NCI-H1694 (cell line): ENCODE results near the gene PRKG1.

Experiments used
- DNase-seq: peaks from one replicate; lab custom pipeline; 2025; lab: John Stamatoyannopoulos, UW

The PRKG1 gene

DNA sequence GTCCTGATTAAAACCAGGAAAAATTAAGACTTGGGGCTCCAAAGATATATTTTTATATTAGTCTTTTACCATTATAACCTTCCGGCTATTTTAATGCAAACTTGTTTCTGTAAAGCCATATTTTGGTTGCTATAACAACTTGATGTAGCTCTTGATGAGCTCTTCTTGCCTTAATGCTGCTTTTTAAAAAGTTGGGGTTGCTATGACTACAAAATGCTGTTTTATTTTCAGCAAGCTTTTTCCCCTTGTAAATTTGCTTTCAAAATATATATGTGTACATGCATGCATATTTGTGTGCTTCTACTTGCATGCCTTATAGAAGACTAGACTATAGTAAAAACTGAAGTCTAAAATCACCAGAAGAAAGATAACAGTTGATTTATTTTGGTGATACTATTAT is 525.4 kb downstream of the PRKG1 start:
- DNase-seq, result no peak

DNA sequence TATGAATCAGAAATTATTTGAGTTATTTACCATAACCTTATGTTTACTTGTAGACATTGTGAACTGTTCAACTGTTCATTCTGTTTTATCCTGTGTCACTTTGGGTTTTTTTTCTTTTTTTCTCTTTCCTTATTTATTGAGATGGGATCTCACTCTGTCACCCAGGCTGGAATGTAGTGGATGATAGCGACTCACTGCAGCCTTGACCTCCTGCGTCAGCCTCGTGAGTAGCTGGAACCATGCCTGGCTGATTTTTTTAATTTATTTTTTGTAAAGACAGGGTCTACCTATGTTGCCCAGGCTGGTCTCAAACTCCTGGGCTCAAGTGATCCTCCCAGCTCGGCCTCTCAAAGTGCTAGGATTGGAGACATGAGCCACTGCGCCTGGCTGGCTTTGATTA is 528.0 kb downstream of the PRKG1 start:
- DNase-seq, result no peak

DNA sequence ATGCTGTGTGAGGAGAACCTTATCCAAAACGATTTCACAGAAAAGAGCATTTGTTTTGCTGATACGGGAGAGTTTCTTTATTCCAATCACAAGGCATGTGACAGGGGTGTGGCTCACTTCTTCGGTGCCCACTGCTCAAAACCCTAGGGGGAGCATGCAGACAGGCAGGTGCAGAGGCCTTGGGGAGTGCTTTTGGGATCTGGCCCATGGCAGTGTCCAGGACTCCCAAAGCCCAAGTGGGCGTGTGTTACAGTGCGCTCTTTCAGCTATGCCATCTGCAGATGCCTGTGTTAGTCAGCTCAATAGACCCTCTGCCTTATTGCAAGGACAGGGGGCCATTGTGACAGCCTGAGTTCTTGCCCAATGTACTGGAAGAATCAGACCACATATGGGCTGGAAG is 530.3 kb downstream of the PRKG1 start:
- no peak for DNase-seq

- no peak for DNase-seq
These were observed 532.7 kb downstream of the PRKG1 start for GRCh38 chr10:51606825-51607462.

- DNase-seq, result no peak
These were observed 533.2 kb downstream of the PRKG1 start for GRCh38 chr10:51607463-51607835.

DNA sequence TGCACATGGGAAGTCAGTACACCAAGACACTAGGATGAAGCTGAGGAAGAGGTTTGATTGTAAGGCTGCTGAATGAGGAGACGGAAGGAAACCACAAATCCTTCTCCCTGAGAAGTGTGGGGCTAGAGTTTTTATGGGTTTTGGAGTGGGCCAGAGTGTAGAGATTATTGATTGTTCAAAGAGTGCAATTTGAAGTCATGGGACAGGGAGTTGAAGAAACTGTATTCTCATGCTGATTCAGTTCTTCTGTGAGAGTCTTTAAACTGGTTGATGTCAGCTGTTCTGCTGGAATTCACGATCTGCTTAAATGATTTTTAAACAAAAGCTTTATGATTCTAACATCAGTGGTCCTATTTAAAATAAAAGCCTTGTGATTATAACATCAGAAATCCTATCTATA is 533.9 kb downstream of the PRKG1 start:
- no peak for DNase-seq

- no peak for DNase-seq
These were observed 541.5 kb downstream of the PRKG1 start for GRCh38 chr10:51615764-51616298.

DNA sequence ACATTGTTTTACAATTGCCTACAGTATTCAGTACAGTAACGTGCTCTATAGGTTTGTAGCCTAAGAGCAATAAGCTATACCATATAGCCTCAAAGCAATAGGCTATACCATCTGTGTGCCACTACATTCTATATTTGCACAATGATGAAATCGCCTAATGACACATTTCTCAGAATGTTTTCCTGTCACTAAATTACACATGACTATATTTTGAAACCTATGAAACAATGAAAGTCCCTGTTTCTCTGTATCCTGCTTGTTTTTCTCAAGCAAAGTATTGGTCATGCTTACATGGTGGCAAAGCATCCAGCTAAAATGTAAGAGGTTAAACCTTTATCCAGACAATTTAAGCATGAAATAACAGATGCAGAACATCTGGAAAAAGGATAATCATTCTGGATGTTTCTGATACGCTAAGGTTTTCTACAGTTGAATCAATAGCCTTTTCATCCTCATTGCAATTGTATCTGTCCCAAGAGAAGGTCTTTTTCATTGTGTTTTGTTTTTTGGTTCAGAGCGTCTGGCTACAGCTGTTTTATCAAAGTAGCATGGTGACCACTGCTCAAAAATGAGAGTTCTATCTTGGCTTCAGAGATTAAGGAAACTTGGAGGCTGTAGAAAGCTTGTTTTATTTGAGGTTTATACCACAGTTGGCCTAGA is 543.4 kb downstream of the PRKG1 start:
- DNase-seq, result no peak

GRCh38 chr10:51619365-51619764 is 545.1 kb downstream of the PRKG1 start:
- no peak for DNase-seq

- no peak for DNase-seq
These were observed 545.8 kb downstream of the PRKG1 start for GRCh38 chr10:51620131-51620530.

DNA sequence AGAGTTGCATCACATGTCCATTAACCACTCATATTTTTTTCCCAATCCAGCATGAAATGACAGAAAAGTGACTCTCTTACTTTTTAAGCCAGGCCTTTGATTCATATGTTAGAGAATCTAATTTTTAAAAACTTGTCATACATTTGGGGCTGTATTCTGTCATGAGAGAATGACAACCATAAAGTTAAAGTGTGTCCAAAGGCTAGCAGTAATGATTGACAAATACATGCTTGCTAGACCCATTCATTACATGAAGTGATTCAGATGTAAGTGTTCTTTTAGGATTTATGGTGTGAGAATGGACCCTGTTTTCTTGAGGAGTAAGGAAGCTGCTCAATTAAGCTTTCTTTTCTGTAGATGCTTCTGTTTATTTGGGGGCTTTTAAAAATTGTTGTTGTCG is 549.7 kb downstream of the PRKG1 start:
- DNase-seq, result no peak

DNA sequence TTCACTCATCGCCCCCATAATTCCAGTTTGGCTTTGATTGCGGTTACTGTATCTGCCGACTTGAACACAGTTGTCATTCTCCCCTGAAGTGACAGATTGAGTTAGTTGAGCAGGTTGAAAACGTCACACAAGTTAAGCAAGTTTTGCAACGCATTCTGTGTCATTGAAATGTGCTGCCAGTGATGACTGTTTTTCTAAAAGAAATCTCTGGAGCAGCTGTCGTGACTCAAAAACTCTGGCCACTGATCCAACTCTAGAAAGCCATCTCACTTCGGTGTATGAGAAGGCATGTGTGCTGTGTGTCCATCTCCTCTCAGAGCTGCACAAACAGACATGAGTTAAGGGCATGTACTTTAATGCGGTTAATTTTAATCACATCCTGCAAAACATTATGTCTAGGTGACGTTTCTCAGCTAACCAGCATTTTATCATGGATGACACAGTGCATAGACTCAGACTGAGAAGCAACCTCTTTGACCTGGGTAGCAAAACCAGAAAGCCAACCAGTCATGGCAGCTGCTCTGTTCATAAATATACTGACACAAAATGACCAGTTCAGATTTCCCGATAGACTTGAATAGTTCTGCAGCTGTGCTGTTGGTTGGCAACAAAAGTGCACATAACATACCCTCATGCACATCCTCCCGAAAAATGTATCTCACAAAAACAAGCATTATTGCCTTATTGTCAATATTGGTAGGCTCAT is 555.8 kb downstream of the PRKG1 start:
- no peak for DNase-seq

DNA sequence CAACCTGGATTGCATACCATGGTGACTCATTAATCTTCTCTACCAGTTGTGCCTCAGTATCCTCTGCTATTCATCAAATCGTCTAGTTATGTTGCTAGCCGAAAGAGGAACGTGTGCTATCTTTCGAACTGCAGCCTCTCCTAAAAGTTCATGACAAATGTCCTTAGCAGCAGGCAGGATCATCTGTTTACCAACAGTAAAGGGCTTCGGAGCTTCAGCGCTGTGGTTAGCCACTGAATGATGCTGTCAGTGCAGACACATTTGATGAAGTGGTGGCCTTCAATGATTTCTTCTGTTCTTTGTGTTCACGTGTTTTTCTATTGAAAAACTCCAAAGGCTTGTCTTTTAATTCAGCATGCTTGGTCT is 556.3 kb downstream of the PRKG1 start:
- DNase-seq, result no peak

- DNase-seq, result no peak
These were observed 561.1 kb downstream of the PRKG1 start for GRCh38 chr10:51635436-51635835.

DNA sequence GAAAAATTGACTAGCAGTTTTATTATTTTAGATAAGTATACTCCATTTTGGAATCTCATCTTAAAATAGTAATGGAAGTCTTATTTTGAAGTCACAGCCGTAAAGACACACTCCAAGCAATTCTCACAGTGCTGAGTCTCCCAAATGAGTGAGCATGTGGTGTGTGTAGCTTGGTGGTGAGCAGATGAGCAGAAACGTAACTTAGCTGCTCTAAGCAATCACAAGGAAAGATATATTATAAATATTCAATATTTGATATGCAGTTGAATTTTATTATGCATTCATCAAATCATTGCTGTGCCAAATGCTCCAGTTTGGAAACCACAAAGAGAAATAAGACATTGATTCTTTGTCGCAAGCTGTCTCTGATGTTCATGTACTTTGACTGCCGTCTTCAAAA is 563.9 kb downstream of the PRKG1 start:
- no peak for DNase-seq

DNA sequence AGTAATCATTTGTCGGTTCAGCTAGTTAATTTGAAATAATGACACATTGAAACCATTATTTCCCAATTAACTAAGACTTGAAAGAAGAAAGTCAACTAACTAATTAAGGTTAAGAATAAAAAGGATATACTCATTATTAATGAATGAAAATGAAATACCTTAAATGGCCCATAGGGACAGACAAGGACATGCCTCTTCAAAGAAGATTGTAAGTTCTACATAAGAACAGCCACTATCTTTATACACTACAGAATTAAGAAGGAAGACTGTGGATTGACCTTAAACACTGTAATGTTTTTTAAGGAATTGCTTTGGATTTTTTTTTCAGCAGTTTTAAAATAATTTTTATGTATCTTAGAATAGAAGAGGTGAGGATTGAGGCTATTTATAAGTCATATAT is 564.5 kb downstream of the PRKG1 start:
- DNase-seq, result no peak

GRCh38 chr10:51640120-51640819 is 566.0 kb downstream of the PRKG1 start:
- no peak for DNase-seq

- DNase-seq, result no peak
These were observed 568.3 kb downstream of the PRKG1 start for GRCh38 chr10:51642581-51642980.

DNA sequence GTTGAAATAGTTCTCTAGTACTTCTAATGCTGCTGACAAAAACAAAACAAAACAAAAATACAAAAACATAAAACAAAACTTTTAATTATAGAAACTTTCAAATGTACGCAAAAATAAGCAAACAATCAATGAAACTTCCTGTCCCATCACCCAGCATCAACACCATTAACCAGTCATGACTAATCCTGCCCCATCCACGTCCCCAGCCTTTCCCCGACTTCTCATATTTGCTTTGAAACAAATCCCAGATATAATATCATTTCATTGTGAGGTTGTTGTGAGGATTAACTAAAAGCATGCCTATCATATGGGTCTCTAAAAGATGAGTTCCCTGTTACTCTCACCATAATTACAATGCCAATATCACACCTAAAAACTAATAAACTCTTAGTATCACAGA is 569.4 kb downstream of the PRKG1 start:
- no peak for DNase-seq

GRCh38 chr10:51649064-51649463 is 574.8 kb downstream of the PRKG1 start:
- no peak for DNase-seq

- no peak for DNase-seq
These were observed 576.8 kb downstream of the PRKG1 start for GRCh38 chr10:51651063-51651462.

DNA sequence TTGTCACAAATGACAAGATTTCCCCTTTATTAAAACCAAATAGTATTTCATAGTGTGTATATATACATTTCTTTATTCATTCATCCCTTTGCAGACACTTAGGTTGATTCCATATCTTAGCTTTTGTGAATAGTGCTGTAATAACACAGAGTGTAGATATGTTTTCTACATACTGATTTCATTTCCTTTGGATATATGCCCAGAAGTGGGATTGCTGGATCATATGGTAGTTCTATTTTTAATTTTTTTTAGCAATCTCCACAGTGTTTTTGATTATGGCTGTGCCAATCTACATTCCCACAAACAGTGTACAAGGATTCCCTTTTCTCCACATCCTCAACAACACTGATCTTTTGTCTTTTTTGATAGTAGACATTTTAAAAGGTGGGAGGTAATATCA is 578.7 kb downstream of the PRKG1 start:
- DNase-seq, result no peak

DNA sequence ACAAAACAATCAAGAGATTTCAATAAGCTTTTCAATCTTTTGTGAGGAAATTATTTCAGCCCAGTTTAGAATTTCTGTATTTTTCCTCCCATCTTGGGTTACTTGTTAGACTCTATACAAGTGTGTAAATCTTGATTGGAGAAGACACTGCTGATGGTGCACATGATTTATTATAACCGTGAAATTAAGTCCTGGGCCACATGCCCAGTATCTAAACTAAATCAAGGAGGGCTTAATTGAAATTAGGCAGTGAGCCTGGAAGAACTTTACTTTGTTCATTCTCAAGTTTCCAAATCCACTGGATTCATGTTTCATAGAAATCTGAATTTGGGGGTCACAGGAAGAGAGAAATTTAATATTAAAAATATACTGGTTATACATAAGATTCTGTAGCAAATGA is 580.6 kb downstream of the PRKG1 start:
- no peak for DNase-seq
